K562 (cell line): ENCODE data around the gene BMP2K. TPM values are rescaled to one million over a fixed set of nuclear protein-coding genes. Genes with fewer than 3 reads are reported as not detected.

Experiments used
- CBX3 ChIP-seq, 2 experiments: IDR thresholded peaks; 1 replicate in 1 of 2; 2 replicates in 1 of 2; pipeline ENCODE4 v1.6.1; 2012; ENCODE audit warnings: inconsistent platforms in 2 of 2, low read length in 2 of 2, borderline replicate concordance in 1 of 2, control low read depth in 1 of 2
- E2F4 ChIP-seq: sonication (generic); formaldehyde crosslinking; IDR thresholded peaks from 2 replicates; pipeline ENCODE4 v1.8.0; 2022; ENCODE audit warnings: mild to moderate bottlenecking, low read depth, missing genetic modification reagents
- FOXM1 ChIP-seq, 2 experiments: fragments of 450-650 bp in 1 of 2; sonication (generic) in 1 of 2; formaldehyde crosslinking in 1 of 2; IDR thresholded peaks; 2 replicates each; pipeline versions ENCODE4 v1.6.1 to v1.9.0; 2017 to 2022; ENCODE audit warnings: low read depth in 2 of 2, mild to moderate bottlenecking in 2 of 2, missing genetic modification reagents in 1 of 2, moderate library complexity in 1 of 2
- GABPA ChIP-seq: fragments of 200-800 bp; sonication (Bioruptor generic); conservative IDR thresholded peaks from 2 replicates; pipeline ENCODE4 v1.6.1; 2016; ENCODE audit warnings: low read depth, missing genetic modification characterization, missing compliant biosample characterization
- MAFG ChIP-seq: fragments of 450-650 bp; conservative IDR thresholded peaks from 2 replicates; pipeline ENCODE4 v1.6.1; 2016; ENCODE audit warnings: missing genetic modification characterization, missing compliant biosample characterization
- MCM5 ChIP-seq: fragments of 450-650 bp; IDR thresholded peaks from 2 replicates; pipeline ENCODE4 v1.6.1; 2016; ENCODE audit warnings: low read depth
- MEIS2 ChIP-seq: fragments of 450-650 bp; IDR thresholded peaks from 2 replicates; pipeline ENCODE4 v1.6.1; 2014; ENCODE audit warnings: mild to moderate bottlenecking; ENCODE audit not compliant: partially characterized antibody
- MNT ChIP-seq, 2 experiments: fragments of 450-650 bp; conservative IDR thresholded peaks; 2 replicates each; pipeline ENCODE4 v1.6.1; 2017; ENCODE audit warnings: mild to moderate bottlenecking in 2 of 2, moderate library complexity in 2 of 2
- NCOA1 ChIP-seq: fragments of 450-650 bp; IDR thresholded peaks from 2 replicates; pipeline ENCODE4 v1.6.1; 2016; ENCODE audit warnings: low read depth
- NFE2 ChIP-seq: IDR thresholded peaks from 2 replicates; pipeline ENCODE4 v1.6.1; 2014; ENCODE audit warnings: antibody characterized with exemption, low read depth
- NONO ChIP-seq, 2 experiments: fragments of 200-400 bp in 1 of 2; fragments of 450-650 bp in 1 of 2; formaldehyde crosslinking in 1 of 2; IDR thresholded peaks; 2 replicates each; pipeline ENCODE4 v1.6.1; 2017; ENCODE audit warnings: low read depth in 2 of 2, mild to moderate bottlenecking in 2 of 2, moderate library complexity in 2 of 2, low read length in 1 of 2
- PHF21A ChIP-seq: fragments of 450-650 bp; IDR thresholded peaks from 2 replicates; pipeline ENCODE4 v1.6.1; 2017; ENCODE audit warnings: low read depth, borderline replicate concordance
- YY1 ChIP-seq, 3 experiments: IDR thresholded peaks; 2 replicates each; pipeline ENCODE4 v1.6.1; 2011; ENCODE audit warnings: low read length in 2 of 3, mild to moderate bottlenecking in 2 of 3, moderate library complexity in 2 of 3, borderline replicate concordance in 1 of 3, control low read depth in 1 of 3, low read depth in 1 of 3; ENCODE audit not compliant: insufficient read depth in 3 of 3, insufficient replicate concordance in 2 of 3, control insufficient read depth in 1 of 3, insufficient read length in 1 of 3; ENCODE audit errors: extremely low read depth in 1 of 3
- ZNF224 ChIP-seq: sonication (generic); formaldehyde crosslinking; IDR thresholded peaks from 2 replicates; pipeline ENCODE4 v1.8.0; 2022; ENCODE audit warnings: mild to moderate bottlenecking, missing genetic modification reagents
- ZNF398 ChIP-seq: fragments of 250-450 bp; sonication (Bioruptor Pico); IDR thresholded peaks from 2 replicates; pipeline ENCODE4 v1.8.0; 2021; ENCODE audit warnings: moderate library complexity, mild to moderate bottlenecking, inconsistent platforms
- ZNF512 ChIP-seq: IDR thresholded peaks from 2 replicates; pipeline ENCODE4 v1.6.1; 2016; ENCODE audit warnings: missing genetic modification characterization, missing compliant biosample characterization
- ZNF655 ChIP-seq: fragments of 250-450 bp; sonication (Bioruptor Pico); IDR thresholded peaks from 2 replicates; pipeline ENCODE4 v1.5.0; 2021
- polyA plus RNA-seq, 8 experiments: library from polyadenylated mRNA; depleted of rRNA in 4 of 8; stranded (reverse) in 5 of 8; unstranded in 3 of 8; fragments of >200 nt; fragmentation: Nextera tagmentation in 2 of 8; fragmentation: Illumina TruSeq in 1 of 8; extraction: Ambion mirVana in 2 of 8; extraction: Trizol in 1 of 8; gene quantifications; 2 replicates each; pipeline versions ENCODE4 v1.2.1 to v1.2.3, GENCODE V29; 2011 to 2014; ENCODE audit warnings: inconsistent platforms in 1 of 8, missing spikeins in 1 of 8
- total RNA-seq, 7 experiments: library from RNA; depleted of rRNA in 6 of 7; stranded (reverse); fragments of >200 nt in 6 of 7; fragmentation: Illumina TruSeq in 2 of 7; extraction: Trizol in 2 of 7; gene quantifications; 2 replicates each; pipeline versions ENCODE4 v1.2.1 to v1.2.3, GENCODE V29; 2011 to 2021; ENCODE audit warnings: low replicate concordance in 1 of 7

BMP2K gene
- total and polyA plus RNA-seq, 9 of the 15 experiments (the other 6 are each of a cell fraction or from before 2014, with no cell fraction given): 17.0 to 217 (median 104) TPM

- 0 out of 4 replicates have a peak, but pooled peaks of 1 of the 2 experiments have one; percentile 27 for TF ChIP-seq MNT (conservative IDR thresholded peaks at IDR 0.05)
- TF ChIP-seq ZNF224 (CRISPR knock-in tag): no peak
- peak; percentile 36; the same call in 1 of the 2 replicates for TF ChIP-seq NFE2
- TF ChIP-seq FOXM1 (IDR thresholded peaks at IDR 0.05; ENCODE audit: low read depth): no peak
- no peak for TF ChIP-seq FOXM1 (CRISPR knock-in tag; IDR thresholded peaks at IDR 0.05; ENCODE audit: low read depth)
- TF ChIP-seq ZNF512 (tag): no peak
- peak in 1 of 2 experiments; percentile 10; a peak in 1 of 3 replicates for TF ChIP-seq CBX3 (IDR thresholded peaks at IDR 0.05; ENCODE audit: borderline replicate concordance in 1 of 2, low read length in 2 of 2)
- no peak for TF ChIP-seq ZNF398
- no peak for TF ChIP-seq MCM5
- TF ChIP-seq YY1 (IDR thresholded peaks at IDR 0.05; ENCODE audit: borderline replicate concordance in 1 of 3, control insufficient read depth in 1 of 3, extremely low read depth in 1 of 3, insufficient read depth in 3 of 3, insufficient read length in 1 of 3, insufficient replicate concordance in 2 of 3, low read depth in 1 of 3, low read length in 2 of 3): no peak
- TF ChIP-seq NCOA1: no peak
- TF ChIP-seq MAFG (tag): 0 out of 2 replicates have a peak, but pooled peaks have one; percentile 13
- no peak for TF ChIP-seq E2F4 (CRISPR knock-in tag)
- no peak for TF ChIP-seq GABPA
- no peak for TF ChIP-seq NONO (IDR thresholded peaks at IDR 0.05; ENCODE audit: low read depth in 2 of 2, low read length in 1 of 2)
- TF ChIP-seq ZNF655: no peak
- TF ChIP-seq MEIS2: peak; percentile 27
- TF ChIP-seq PHF21A: no peak
Measured at GRCh38 chr4:78809928-78810835, 34.0 kb downstream of the BMP2K start (continued).
